ENCODE results near the gene PNLDC1. TPM values are rescaled to one million over a fixed set of nuclear protein-coding genes. Genes with fewer than 3 reads are reported as not detected.
"Not testable (repeated sequence)": the region's sequence is repeated elsewhere in the genome, so short reads cannot be mapped to it uniquely, and the experiment has no call there.

The PNLDC1 gene
- total RNA-seq, 1 donor, result not detected

DNA sequence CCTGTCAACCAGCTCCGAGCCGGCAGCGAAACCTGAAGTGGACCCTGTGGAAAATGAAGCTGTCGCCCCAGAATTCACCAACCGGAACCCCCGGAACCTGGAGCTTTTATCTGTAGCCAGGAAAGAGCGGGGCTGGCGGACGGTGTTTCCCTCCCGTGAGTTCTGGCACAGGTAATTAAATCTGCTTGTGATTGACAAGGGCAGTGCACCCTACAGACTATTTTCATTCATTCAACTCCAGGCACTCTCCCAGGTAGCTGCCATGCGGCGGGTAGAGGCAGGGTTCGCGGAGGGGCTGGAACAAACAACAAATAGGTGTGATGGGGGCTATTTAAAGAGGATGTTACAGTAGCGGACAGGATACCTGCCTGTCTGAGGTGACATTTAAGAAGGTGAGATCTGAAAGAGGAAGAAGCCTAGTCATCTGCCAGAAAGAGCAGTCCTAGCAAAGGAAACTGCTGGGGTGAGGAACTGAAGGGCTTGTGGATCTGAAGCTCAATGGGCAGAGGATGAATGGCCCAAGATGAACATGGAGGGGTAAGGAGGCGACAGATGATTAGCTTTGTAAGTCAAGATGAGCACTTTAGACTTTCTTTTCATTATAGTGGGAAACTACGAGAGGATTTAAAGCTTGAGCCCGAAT, 9.0 kb upstream of the PNLDC1 start:
- peaks cover 18% of the 10 kb centered on the region for H4K20me1 ChIP-seq (ENCODE audit: insufficient read depth, low read length)
- H3K79me2 ChIP-seq (ENCODE audit: insufficient read depth, low read length), result peaks cover 67% of the 10 kb centered on the region
- H3K27me3 ChIP-seq (ENCODE audit: insufficient read depth, low read length), result no peaks in the 10 kb centered on the region
- peak overlapping the region; percentile 89 for H2AFZ ChIP-seq (ENCODE audit: low read length)
- peaks cover 26% of the 10 kb centered on the region for H3K4me1 ChIP-seq (ENCODE audit: insufficient read depth, low read length)
- no peak for DNase-seq (ENCODE audit: insufficient read length, low spot score, missing footprints)
- peak overlapping the region; percentile 80 for H3K27ac ChIP-seq (ENCODE audit: low read depth, low read length)
- peak overlapping the region; percentile 99 for H3K4me2 ChIP-seq (ENCODE audit: insufficient read depth, low read length)
- peaks cover 34% of the 10 kb centered on the region for H3K36me3 ChIP-seq (ENCODE audit: insufficient read depth, low read length)
- TF ChIP-seq CTCF (IDR thresholded peaks at IDR 0.05; ENCODE audit: extremely low read depth, low read depth, low read length), result no peak
- peak overlapping the region; percentile 82 for H3K4me3 ChIP-seq (ENCODE audit: insufficient read depth, low read length)
- no peaks in the 10 kb centered on the region for H3K9me3 ChIP-seq (ENCODE audit: low read depth, low read length)

DNA sequence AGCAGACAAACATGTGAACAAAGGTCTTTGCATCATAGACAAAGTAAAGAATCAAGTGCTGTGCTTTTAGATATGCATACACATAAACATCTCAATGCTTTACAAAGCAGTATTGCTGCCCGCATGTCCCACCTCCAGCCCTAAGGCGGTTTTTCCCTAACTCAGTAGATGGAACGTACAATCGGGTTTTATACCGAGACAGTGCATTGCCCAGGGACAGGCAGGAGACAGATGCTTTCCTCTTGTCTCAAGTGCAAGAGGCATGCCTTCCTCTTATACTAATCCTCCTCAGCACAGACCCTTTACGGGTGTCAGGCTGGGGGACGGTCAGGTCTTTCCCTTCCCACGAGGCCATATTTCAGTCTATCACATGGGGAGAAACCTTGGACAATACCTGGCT, 5.1 kb upstream of the PNLDC1 start:
- not testable (repeated sequence) for H3K9me3 ChIP-seq (ENCODE audit: low read depth, low read length); H2AFZ ChIP-seq (ENCODE audit: low read length); DNase-seq (ENCODE audit: insufficient read length, low spot score, missing footprints); H3K4me2 ChIP-seq (ENCODE audit: insufficient read depth, low read length); H3K27me3 ChIP-seq (ENCODE audit: insufficient read depth, low read length); H3K27ac ChIP-seq (ENCODE audit: low read depth, low read length); H4K20me1 ChIP-seq (ENCODE audit: insufficient read depth, low read length); H3K4me3 ChIP-seq (ENCODE audit: insufficient read depth, low read length)
- Histone ChIP-seq H3K4me1 (ENCODE audit: insufficient read depth, low read length) (peaks cover 11% of the 10 kb centered on the region), H3K36me3 (ENCODE audit: insufficient read depth, low read length) (peaks cover 45% of the 10 kb centered on the region), H3K79me2 (ENCODE audit: insufficient read depth, low read length) (peaks cover 37% of the 10 kb centered on the region)

- no peak overlapping the region for H2AFZ ChIP-seq (ENCODE audit: low read length)
- no peak for TF ChIP-seq CTCF (IDR thresholded peaks at IDR 0.05; ENCODE audit: extremely low read depth, low read depth, low read length)
- peaks cover 16% of the 10 kb centered on the region for H3K79me2 ChIP-seq (ENCODE audit: insufficient read depth, low read length)
- no peak overlapping the region for H3K4me2 ChIP-seq (ENCODE audit: insufficient read depth, low read length)
- no peak overlapping the region for H3K27ac ChIP-seq (ENCODE audit: low read depth, low read length)
- H3K4me1 ChIP-seq (ENCODE audit: insufficient read depth, low read length), result no peaks in the 10 kb centered on the region
- DNase-seq (ENCODE audit: insufficient read length, low spot score, missing footprints), result no peak
- H3K9me3 ChIP-seq (ENCODE audit: low read depth, low read length), result no peaks in the 10 kb centered on the region
- no peak overlapping the region for H3K4me3 ChIP-seq (ENCODE audit: insufficient read depth, low read length)
- no peaks in the 10 kb centered on the region for H3K27me3 ChIP-seq (ENCODE audit: insufficient read depth, low read length)
- no peaks in the 10 kb centered on the region for H4K20me1 ChIP-seq (ENCODE audit: insufficient read depth, low read length)
- H3K36me3 ChIP-seq (ENCODE audit: insufficient read depth, low read length), result peaks cover 40% of the 10 kb centered on the region
These were observed 2.5 kb upstream of the PNLDC1 start for GRCh38 chr6:159797554-159797953.

- Histone ChIP-seq H2AFZ (ENCODE audit: low read length) (no peak overlapping the region), H3K4me3 (ENCODE audit: insufficient read depth, low read length) (no peak overlapping the region), H3K9me3 (ENCODE audit: low read depth, low read length) (no peaks in the 10 kb centered on the region), H3K36me3 (ENCODE audit: insufficient read depth, low read length) (peaks cover 24% of the 10 kb centered on the region), H3K79me2 (ENCODE audit: insufficient read depth, low read length) (no peaks in the 10 kb centered on the region), H4K20me1 (ENCODE audit: insufficient read depth, low read length) (no peaks in the 10 kb centered on the region), H3K27me3 (ENCODE audit: insufficient read depth, low read length) (no peaks in the 10 kb centered on the region), H3K4me1 (ENCODE audit: insufficient read depth, low read length) (no peaks in the 10 kb centered on the region), H3K27ac (ENCODE audit: low read depth, low read length) (no peak overlapping the region), H3K4me2 (ENCODE audit: insufficient read depth, low read length) (no peak overlapping the region)
- TF ChIP-seq CTCF (IDR thresholded peaks at IDR 0.05; ENCODE audit: extremely low read depth, low read depth, low read length), result no peak
- DNase-seq (ENCODE audit: insufficient read length, low spot score, missing footprints), result no peak
These were observed 1.9 kb downstream of the PNLDC1 start for GRCh38 chr6:159801935-159802334.

Measured in osteoblast (primary cell).